ENCODE measurements around the gene COL8A2. TPM values are rescaled to one million over a fixed set of nuclear protein-coding genes. Genes with fewer than 3 reads are reported as not detected.

COL8A2 gene
- total and polyA plus RNA-seq, 2 experiments from 2014 or later = 0.05 to 0.57 TPM

GRCh38 chr1:36151134-36151844 lies 26.3 kb upstream of the COL8A2 start:
- Histone ChIP-seq H3K27ac (peak overlapping the region; percentile 78), H3K9me3 (ENCODE audit: low read depth) (no peaks in the 10 kb centered on the region), H3K4me1 (ENCODE audit: low read depth) (peaks cover 29% of the 10 kb centered on the region), H3K4me3 (no peak overlapping the region), H3K27me3 (no peaks in the 10 kb centered on the region), H3K36me3 (no peaks in the 10 kb centered on the region)
- DNase-seq (ENCODE audit: low read depth in 1 of 2, low spot score in 1 of 2) = no peak
- no peak for TF ChIP-seq CTCF (IDR thresholded peaks at IDR 0.05; ENCODE audit: low read depth, low read length)

- Histone ChIP-seq H3K9me3 (ENCODE audit: low read depth) (no peaks in the 10 kb centered on the region), H3K4me1 (ENCODE audit: low read depth) (peaks cover 29% of the 10 kb centered on the region), H3K27ac (peak overlapping the region; percentile 89)
Measured at GRCh38 chr1:36150296-36151133, 25.5 kb upstream of the COL8A2 start.

GRCh38 chr1:36149973-36150295 lies 24.9 kb upstream of the COL8A2 start:
- Histone ChIP-seq H3K36me3 (no peaks in the 10 kb centered on the region), H3K9me3 (ENCODE audit: low read depth) (no peaks in the 10 kb centered on the region), H3K4me1 (ENCODE audit: low read depth) (peaks cover 25% of the 10 kb centered on the region), H3K27me3 (no peaks in the 10 kb centered on the region), H3K4me3 (no peak overlapping the region), H3K27ac (peak overlapping the region; percentile 89)
- DNase-seq (ENCODE audit: low read depth in 1 of 2, low spot score in 1 of 2) = no peak
- no peak for TF ChIP-seq CTCF (IDR thresholded peaks at IDR 0.05; ENCODE audit: low read depth, low read length)

More at GRCh38 chr1:36150296-36151133, 25.5 kb upstream of the COL8A2 start:
- DNase-seq (ENCODE audit: low read depth in 1 of 2, low spot score in 1 of 2) = peak; percentile 95 to 97
- Histone ChIP-seq H3K4me3 (no peak overlapping the region), H3K27me3 (no peaks in the 10 kb centered on the region), H3K36me3 (no peaks in the 10 kb centered on the region)
- TF ChIP-seq CTCF (IDR thresholded peaks at IDR 0.05; ENCODE audit: low read depth, low read length) = no peak

GRCh38 chr1:36149237-36149972 lies 24.4 kb upstream of the COL8A2 start, which contains the start of gene TRAPPC3:
Gene TRAPPC3 (minus strand): TSS chr1:36149486. CDS start chr1:36149378, 108 bp downstream.
- Histone ChIP-seq H3K4me3 (peak within 1 kb of the TSS; percentile 45), H3K36me3 (no peaks in the 10 kb centered on the region), H3K27ac (peak within 1 kb of the TSS; percentile 95), H3K4me1 (ENCODE audit: low read depth) (peaks cover 19% of the 10 kb centered on the region), H3K9me3 (ENCODE audit: low read depth) (no peaks in the 10 kb centered on the region), H3K27me3 (no peaks in the 10 kb centered on the region)
- TF ChIP-seq CTCF (IDR thresholded peaks at IDR 0.05; ENCODE audit: low read depth, low read length) = peak; percentile 96
- DNase-seq (ENCODE audit: low read depth in 1 of 2, low spot score in 1 of 2) = peak; percentile 100

GRCh38 chr1:36148821-36149236 lies 23.8 kb upstream of the COL8A2 start:
- Histone ChIP-seq H3K9me3 (ENCODE audit: low read depth) (no peaks in the 10 kb centered on the region), H3K4me3 (peak overlapping the region; percentile 45), H3K4me1 (ENCODE audit: low read depth) (peaks cover 16% of the 10 kb centered on the region), H3K27me3 (no peaks in the 10 kb centered on the region), H3K36me3 (no peaks in the 10 kb centered on the region), H3K27ac (peak overlapping the region; percentile 95)
- no peak for DNase-seq (ENCODE audit: low read depth in 1 of 2, low spot score in 1 of 2)
- no peak for TF ChIP-seq CTCF (IDR thresholded peaks at IDR 0.05; ENCODE audit: low read depth, low read length)

Measured in cardiac muscle cell (in vitro differentiated cells and primary cell).